GM21367 (cell line): Measurements from ENCODE around the gene DBNDD1.
"Not testable (repeated sequence)": the region's sequence is repeated elsewhere in the genome, so short reads cannot be mapped to it uniquely, and the experiment has no call there.

Experiments
- ATAC-seq: cut with Tn5 transposase; IDR thresholded peaks from one replicate; pipeline ENCODE4 v1.9.1; 2021; ENCODE audit not compliant: unreplicated experiment

The DBNDD1 gene

GRCh38 chr16:89994389-89994720, 24.9 kb downstream of the DBNDD1 start:
- ATAC-seq = no peak

GRCh38 chr16:89993971-89994370, 25.3 kb downstream of the DBNDD1 start:
- no peak for ATAC-seq

- ATAC-seq = no peak
Measured at GRCh38 chr16:89993377-89993776, 25.9 kb downstream of the DBNDD1 start.

- ATAC-seq = no peak
Measured at GRCh38 chr16:89990799-89991198, 28.5 kb downstream of the DBNDD1 start.

- ATAC-seq = no peak
Measured at GRCh38 chr16:89988951-89989350, 30.3 kb downstream of the DBNDD1 start.

- no peak for ATAC-seq
Measured at GRCh38 chr16:89987169-89987568, 32.1 kb downstream of the DBNDD1 start.

GRCh38 chr16:89986600-89986999, 32.7 kb downstream of the DBNDD1 start:
- ATAC-seq = no peak

- no peak for ATAC-seq
Measured at GRCh38 chr16:89985219-89985618, 34.0 kb downstream of the DBNDD1 start.

GRCh38 chr16:89984216-89984615, 35.0 kb downstream of the DBNDD1 start:
- no peak for ATAC-seq

GRCh38 chr16:89983536-89983935, 35.7 kb downstream of the DBNDD1 start:
- ATAC-seq = no peak

- ATAC-seq = no peak
Measured at GRCh38 chr16:89982318-89982717, 36.9 kb downstream of the DBNDD1 start.

- ATAC-seq = no peak
Measured at GRCh38 chr16:89981414-89981813, 37.8 kb downstream of the DBNDD1 start.

- ATAC-seq = no peak
Measured at GRCh38 chr16:89974870-89975269, 44.4 kb downstream of the DBNDD1 start.

- no peak for ATAC-seq
Measured at GRCh38 chr16:89973654-89974335, 45.5 kb downstream of the DBNDD1 start.

GRCh38 chr16:89973235-89973634, 46.0 kb downstream of the DBNDD1 start:
- no peak for ATAC-seq

- ATAC-seq = peak; percentile 68
Measured at GRCh38 chr16:89972244-89973234, 46.7 kb downstream of the DBNDD1 start.

GRCh38 chr16:89971495-89972243, 47.6 kb downstream of the DBNDD1 start:
- no peak for ATAC-seq

- ATAC-seq = no peak
Measured at GRCh38 chr16:89969741-89970410, 49.4 kb downstream of the DBNDD1 start.

- ATAC-seq = not testable (repeated sequence)
Measured at GRCh38 chr16:89968074-89968473, 51.2 kb downstream of the DBNDD1 start.

- not testable (repeated sequence) for ATAC-seq
Measured at GRCh38 chr16:89967436-89967835, 51.8 kb downstream of the DBNDD1 start.

- no peak for ATAC-seq
Measured at GRCh38 chr16:89966756-89967155, 52.5 kb downstream of the DBNDD1 start.
